HCT116 (cell line): ENCODE measurements around the gene PRPF6. TPM values are rescaled to one million over a fixed set of nuclear protein-coding genes. Genes with fewer than 3 reads are reported as not detected.

Experiments
- ATAC-seq: fragments of 200-7000 bp; cut with Tn5 transposase; 2 replicates; pipeline ENCODE4 v1.9.1; 2020; ENCODE audit warnings: mild to moderate bottlenecking, moderate library complexity
- BruUV-seq: library from RNA; stranded (reverse); fragments of 400-500 nt; replicated peaks from 2 replicates; lab custom pipeline; 2021; lab: Mats Ljungman, UMichigan
- CTCF ChIA-PET: fragments of 300-600 bp; sonication (Branson Sonifier 250); formaldehyde crosslinking; loops from one replicate; lab custom pipeline; 2021; ENCODE audit warnings: antibody characterized with exemption; lab: Charles Lee
- POLR2A ChIA-PET: fragments of 300-600, 350-600 bp; sonication (Branson Sonifier 250); formaldehyde crosslinking; loops from one replicate; lab custom pipeline; 2021; ENCODE audit warnings: antibody characterized with exemption; lab: Charles Lee
- RAD21 ChIA-PET, 2 experiments: fragments of 300-600 bp; sonication (Branson Sonifier 250); formaldehyde crosslinking; loops; one replicate each; lab custom pipeline; 2023; ENCODE audit warnings: low total read pairs in 2 of 2; ENCODE audit not compliant: uncharacterized antibody in 2 of 2, unreplicated experiment in 2 of 2, low non-redundant PET in 1 of 2; lab: Charles Lee
- DNase-seq: peaks from one replicate; pipeline ENCODE4 v3.0.0-alpha.2; 2010; ENCODE audit warnings: low read depth, low spot score
- H2AFZ ChIP-seq: fragments of 200-600 bp; shearing (Covaris generic), sonication (generic); 2 replicates; pipeline ENCODE4 v1.6.1; 2017; ENCODE audit warnings: low read depth, mixed run types, mixed read lengths, antibody characterized with exemption, low read length; ENCODE audit not compliant: poor library complexity, severe bottlenecking
- H3K27ac ChIP-seq: 2 replicates; pipeline ENCODE4 v1.5.1; 2012; ENCODE audit warnings: low read depth, low read length
- H3K27me3 ChIP-seq: fragments of 200-600 bp; sonication (generic); 2 replicates; pipeline ENCODE4 v1.6.1; 2016; ENCODE audit warnings: mixed run types, low read length, mixed read lengths; ENCODE audit not compliant: insufficient read depth
- H3K36me3 ChIP-seq, 2 experiments: fragments of 200-500 bp in 1 of 2; fragments of 200-600 bp in 1 of 2; sonication (Bioruptor generic) in 1 of 2; sonication (generic) in 1 of 2; 2 replicates each; pipeline versions ENCODE4 v1.5.1 to v1.6.1; 2014 to 2016; ENCODE audit warnings: low read length in 2 of 2, inconsistent platforms in 1 of 2, mixed read lengths in 1 of 2, mixed run types in 1 of 2; ENCODE audit not compliant: insufficient read depth in 2 of 2, control insufficient read depth in 1 of 2
- H3K4me1 ChIP-seq, 2 experiments: fragments of 200-600 bp in 1 of 2; sonication (generic) in 1 of 2; 2 replicates each; pipeline versions ENCODE4 v1.5.1 to v1.6.1; 2012 to 2017; ENCODE audit warnings: low read length in 2 of 2, inconsistent platforms in 1 of 2, mild to moderate bottlenecking in 1 of 2, mixed read lengths in 1 of 2, mixed run types in 1 of 2, moderate library complexity in 1 of 2; ENCODE audit not compliant: insufficient read depth in 2 of 2, control insufficient read depth in 1 of 2
- H3K4me2 ChIP-seq: fragments of 200-600 bp; sonication (generic); 2 replicates; pipeline ENCODE4 v1.6.1; 2017; ENCODE audit warnings: mixed run types, low read length, mixed read lengths
- H3K4me3 ChIP-seq, 2 experiments: fragments of 200-600 bp in 1 of 2; sonication (generic) in 1 of 2; replicated peaks in 1 of 2; 2 replicates each; pipeline ENCODE4 v1.5.1; 2011 to 2016; ENCODE audit warnings: low read length in 2 of 2, control low read depth in 1 of 2, low read depth in 1 of 2, mild to moderate bottlenecking in 1 of 2, mixed read lengths in 1 of 2, mixed run types in 1 of 2
- H3K79me2 ChIP-seq: fragments of 200-600 bp; sonication (generic); 2 replicates; pipeline ENCODE4 v1.6.1; 2017; ENCODE audit warnings: mild to moderate bottlenecking, mixed run types, low read length, moderate library complexity, mixed read lengths; ENCODE audit not compliant: insufficient read depth
- H3K9ac ChIP-seq: fragments of 200-600 bp; sonication (generic); 2 replicates; pipeline ENCODE4 v1.6.1; 2016; ENCODE audit warnings: low read length, mixed read lengths
- H3K9me2 ChIP-seq: fragments of 200-600 bp; sonication (generic), shearing (Covaris generic); 2 replicates; pipeline ENCODE4 v1.6.1; 2017; ENCODE audit warnings: mixed run types, mild to moderate bottlenecking, moderate library complexity; ENCODE audit not compliant: insufficient read depth
- H3K9me3 ChIP-seq, 2 experiments: fragments of 200-500 bp in 1 of 2; fragments of 200-600 bp in 1 of 2; sonication (Bioruptor generic) in 1 of 2; sonication (generic) in 1 of 2; 2 replicates each; pipeline ENCODE4 v1.6.1; 2014 to 2017; ENCODE audit warnings: low read length in 2 of 2, mixed read lengths in 2 of 2, inconsistent platforms in 1 of 2, low read depth in 1 of 2, mild to moderate bottlenecking in 1 of 2, mixed run types in 1 of 2, moderate library complexity in 1 of 2; ENCODE audit not compliant: control insufficient read depth in 1 of 2, insufficient read depth in 1 of 2
- H4K20me1 ChIP-seq: fragments of 200-600 bp; sonication (generic), shearing (Covaris generic); 2 replicates; pipeline ENCODE4 v1.6.1; 2017; ENCODE audit warnings: mixed run types, mild to moderate bottlenecking, moderate library complexity; ENCODE audit not compliant: insufficient read depth
- ATF3 ChIP-seq: IDR thresholded peaks from 2 replicates; pipeline ENCODE4 v1.6.1; 2012
- CTCF ChIP-seq, 3 experiments: fragments of 200-600 bp in 1 of 3; sonication (generic) in 1 of 3; IDR thresholded peaks in 2 of 3; conservative IDR thresholded peaks in 1 of 3; 2 replicates each; pipeline ENCODE4 v1.5.1; 2012 to 2017; ENCODE audit warnings: low read depth in 2 of 3, low read length in 2 of 3, antibody characterized with exemption in 1 of 3, borderline replicate concordance in 1 of 3, control low read depth in 1 of 3, mild to moderate bottlenecking in 1 of 3, mixed read lengths in 1 of 3, mixed run types in 1 of 3, moderate library complexity in 1 of 3; ENCODE audit not compliant: insufficient read depth in 1 of 3
- POLR2A ChIP-seq: IDR thresholded peaks from 2 replicates; pipeline ENCODE4 v1.7.0; 2011; ENCODE audit warnings: borderline replicate concordance; ENCODE audit not compliant: insufficient read depth, insufficient read length; ENCODE audit errors: extremely low read depth
- intact Hi-C: fragments of 100-400 bp; cut with micrococcal nuclease; formaldehyde crosslinking; loops from 2 replicates; pipeline ENCODE4 v1.10.0; 2022
- total RNA-seq: library from RNA; stranded (reverse); gene quantifications from one replicate; pipeline ENCODE4 v1.2.1, GENCODE V29; 2021; ENCODE audit not compliant: unreplicated experiment

Gene PRPF6
- total RNA-seq, 1 experiment from 2014 or later = 74.9 TPM

GRCh38 chr20:63977739-63978276, 3.1 kb upstream of the PRPF6 start:
- Histone ChIP-seq H3K4me2 (peak overlapping the region; percentile 96), H3K27me3 (no peaks in the 10 kb centered on the region), H3K27ac (peak overlapping the region; percentile 69; the same call in 1 of the 2 replicates), H3K9me2 (no peaks in the 10 kb centered on the region), H3K9me3 (no peaks in the 10 kb centered on the region), H3K79me2 (peaks cover 18% of the 10 kb centered on the region), H3K36me3 (no peaks in the 10 kb centered on the region), H3K9ac (peak overlapping the region; percentile 76; the same call in 1 of the 2 replicates), H3K4me3 (peak overlapping the region; percentile 76 to 94; a peak in 3 of 4 replicates), H2AFZ (no peak overlapping the region), H4K20me1 (no peaks in the 10 kb centered on the region), H3K4me1 (peaks cover 28 to 63% of the 10 kb centered on the region in 2 experiments)
- BruUV-seq = no TSS peak
- no peak for DNase-seq
- ChIA-PET RAD21 (no interaction called here), CTCF (interaction anchor here (0.5 to 0.6 kb wide), 2 partner anchors 9 to 404 kb away, joined by 3 to 6 read pairs; partner anchors contain the start of gene HELZ2), POLR2A (no interaction called here)
- no peak for TF ChIP-seq CTCF (IDR thresholded peaks at IDR 0.05 in 2 of 3, conservative IDR thresholded peaks at IDR 0.05 in 1 of 3; ENCODE audit: borderline replicate concordance in 1 of 3, insufficient read depth in 1 of 3, low read depth in 2 of 3, low read length in 2 of 3)
- no peak for TF ChIP-seq POLR2A
- no peak for TF ChIP-seq ATF3
- ATAC-seq = no peak
- intact Hi-C loops = loop anchor here (10.0 kb wide), 2 partner anchors 113 to 193 kb away; partner anchors contain the start of genes ABHD16B and TPD52L2
